ENCODE data around the gene GNG4. TPM values are rescaled to one million over a fixed set of nuclear protein-coding genes. Genes with fewer than 3 reads are reported as not detected.

GNG4 gene
- total and polyA plus RNA-seq, 2 of the 4 experiments (the other 2 are of a cell fraction): 0.18 to 0.29 TPM

DNA sequence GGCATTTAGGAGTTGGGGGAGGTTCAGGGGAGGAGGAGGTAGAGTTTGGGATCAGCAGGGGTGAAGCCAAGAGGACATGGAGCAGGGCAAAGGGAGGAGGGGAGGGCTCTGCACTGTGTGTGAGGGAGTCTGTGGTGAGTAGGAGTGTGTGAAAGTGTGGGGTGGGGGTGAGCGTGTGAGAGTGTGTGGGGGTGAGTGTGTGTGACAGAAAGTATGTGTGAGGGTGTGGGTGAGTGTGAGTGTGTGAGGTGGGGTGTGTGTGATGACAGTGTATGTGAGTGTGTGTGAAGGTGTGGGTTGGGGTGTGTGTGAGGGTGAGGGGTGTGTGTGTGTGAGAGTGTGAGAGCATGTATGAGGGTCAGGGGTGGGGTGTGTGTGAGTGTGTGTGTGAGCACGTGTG lies 62.6 kb downstream of the GNG4 start:
- Histone ChIP-seq H3K4me3 (ENCODE audit: insufficient read depth, low read depth, low read length) (no peak overlapping the region), H2BK20ac (ENCODE audit: low read depth, low read length) (no peak overlapping the region), H2AK5ac (ENCODE audit: low read depth, low read length) (no peak overlapping the region), H3K4me2 (ENCODE audit: low read depth, low read length) (no peak overlapping the region), H2AK9ac (replicated peaks; ENCODE audit: low read depth, low read length, poor library complexity) (no peak overlapping the region), H3K9ac (ENCODE audit: low read depth, low read length) (no peak overlapping the region), H3K56ac (ENCODE audit: extremely low read depth, insufficient read depth, low read length) (no peak overlapping the region), H2BK5ac (ENCODE audit: low read depth, low read length, poor library complexity, severe bottlenecking) (peak overlapping the region; percentile 46), H3K14ac (replicated peaks; ENCODE audit: low read depth, low read length) (no peak overlapping the region), H3K79me1 (ENCODE audit: low read depth in 1 of 2, low read length in 2 of 2) (no peaks in the 10 kb centered on the region), H3K23ac (ENCODE audit: low read depth, low read length) (no peak overlapping the region), H2BK120ac (ENCODE audit: low read depth, low read length) (no peak overlapping the region), H3K9me3 (ENCODE audit: control insufficient read depth, insufficient read depth, low read length) (no peaks in the 10 kb centered on the region), H4K8ac (ENCODE audit: low read depth in 2 of 2, low read length in 2 of 2) (no peak overlapping the region), H3K4me1 (ENCODE audit: control insufficient read depth, insufficient read depth, low read length) (peaks cover 3% of the 10 kb centered on the region), H2AFZ (replicated peaks; ENCODE audit: low read length, poor library complexity) (peak overlapping the region; percentile 58), H3K18ac (ENCODE audit: low read depth, low read length) (no peak overlapping the region), H3K9me1 (ENCODE audit: insufficient read depth, low read length) (peaks cover 6% of the 10 kb centered on the region; the same call in 1 of the 2 replicates), H3K4ac (ENCODE audit: low read depth, low read length) (no peak overlapping the region), H4K5ac (ENCODE audit: low read depth, low read length) (no peak overlapping the region), H4K20me1 (ENCODE audit: insufficient read depth, low read length) (no peaks in the 10 kb centered on the region), H3K27me3 (ENCODE audit: control insufficient read depth, insufficient read depth, low read length) (peaks cover 9% of the 10 kb centered on the region), H2BK15ac (ENCODE audit: low read depth, low read length) (no peak overlapping the region), H3K36me3 (ENCODE audit: control insufficient read depth, insufficient read depth, low read length) (no peaks in the 10 kb centered on the region), H3K27ac (ENCODE audit: insufficient read depth, low read length) (no peak overlapping the region), H4K91ac (ENCODE audit: insufficient read depth, low read depth, low read length) (no peak overlapping the region)
- no peak for ATAC-seq (ENCODE audit: low read depth)
- 90% methylated on average over 1 of the region's 2 CpGs; no CpG with 5 or more reads in 1 of the 2 experiments for WGBS, 2 experiments (ENCODE audit: extremely low coverage in 2 of 2, insufficient read length in 1 of 2)
- DNase-seq: no peak
- TF ChIP-seq NFE2L2 (IDR thresholded peaks at IDR 0.05; ENCODE audit: low read depth, low read length): no peak
- no peak for TF ChIP-seq RAD21 (IDR thresholded peaks at IDR 0.05; ENCODE audit: low read length)
- TF ChIP-seq BHLHE40 (IDR thresholded peaks at IDR 0.05; ENCODE audit: low read depth, low read length): no peak
- TF ChIP-seq CEBPB (IDR thresholded peaks at IDR 0.05; ENCODE audit: low read depth, low read length): no peak
- TF ChIP-seq MAZ (IDR thresholded peaks at IDR 0.05; ENCODE audit: borderline replicate concordance, low read depth, low read length): no peak
- no peak for TF ChIP-seq MXI1 (IDR thresholded peaks at IDR 0.05; ENCODE audit: borderline replicate concordance, low read depth, low read length)
- TF ChIP-seq, protein P1, sequence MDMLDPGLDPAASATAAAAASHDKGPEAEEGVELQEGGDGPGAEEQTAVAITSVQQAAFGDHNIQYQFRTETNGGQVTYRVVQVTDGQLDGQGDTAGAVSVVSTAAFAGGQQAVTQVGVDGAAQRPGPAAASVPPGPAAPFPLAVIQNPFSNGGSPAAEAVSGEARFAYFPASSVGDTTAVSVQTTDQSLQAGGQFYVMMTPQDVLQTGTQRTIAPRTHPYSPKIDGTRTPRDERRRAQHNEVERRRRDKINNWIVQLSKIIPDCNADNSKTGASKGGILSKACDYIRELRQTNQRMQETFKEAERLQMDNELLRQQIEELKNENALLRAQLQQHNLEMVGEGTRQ (IDR thresholded peaks at IDR 0.05; ENCODE audit: low read depth, low read length): no peak
- TF ChIP-seq, protein P2, sequence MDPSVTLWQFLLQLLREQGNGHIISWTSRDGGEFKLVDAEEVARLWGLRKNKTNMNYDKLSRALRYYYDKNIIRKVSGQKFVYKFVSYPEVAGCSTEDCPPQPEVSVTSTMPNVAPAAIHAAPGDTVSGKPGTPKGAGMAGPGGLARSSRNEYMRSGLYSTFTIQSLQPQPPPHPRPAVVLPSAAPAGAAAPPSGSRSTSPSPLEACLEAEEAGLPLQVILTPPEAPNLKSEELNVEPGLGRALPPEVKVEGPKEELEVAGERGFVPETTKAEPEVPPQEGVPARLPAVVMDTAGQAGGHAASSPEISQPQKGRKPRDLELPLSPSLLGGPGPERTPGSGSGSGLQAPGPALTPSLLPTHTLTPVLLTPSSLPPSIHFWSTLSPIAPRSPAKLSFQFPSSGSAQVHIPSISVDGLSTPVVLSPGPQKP (IDR thresholded peaks at IDR 0.05; ENCODE audit: borderline replicate concordance, low read depth, low read length): no peak
- no peak for TF ChIP-seq RFX5 (IDR thresholded peaks at IDR 0.05; ENCODE audit: low read depth, low read length)
- no peak for TF ChIP-seq RCOR1 (IDR thresholded peaks at IDR 0.05; ENCODE audit: insufficient replicate concordance, low read length)
- TF ChIP-seq MAFK (IDR thresholded peaks at IDR 0.05; ENCODE audit: low read depth, low read length): no peak
- TF ChIP-seq SMC3 (IDR thresholded peaks at IDR 0.05; ENCODE audit: low read depth, low read length): no peak
- no peak for TF ChIP-seq CHD1 (IDR thresholded peaks at IDR 0.05; ENCODE audit: low read depth, low read length)
- BruUV-seq (replicated peaks): no TSS peak
- dilution Hi-C loops (cut with HindIII; ENCODE audit: low sequenced_read_pairs, unreplicated experiment): no loop called here
- intact Hi-C loops (cut with micrococcal nuclease): no loop called here
- POLR2A ChIA-PET (ENCODE audit: unreplicated experiment): no interaction called here
- in situ Hi-C loops (cut with MboI; ENCODE audit: low sequenced_read_pairs): no loop called here
- CTCF ChIA-PET: no interaction called here
